Cardiac muscle cell (in vitro differentiated cells and primary cell): ENCODE measurements around the gene TMEM170A. TPM values are rescaled to one million over a fixed set of nuclear protein-coding genes. Genes with fewer than 3 reads are reported as not detected.
"Not testable (repeated sequence)": the region's sequence is repeated elsewhere in the genome, so short reads cannot be mapped to it uniquely, and the experiment has no call there.

Experiments used
- DNase-seq, 2 donors: peaks; one replicate each; pipeline versions ENCODE4 v3.0.0 to v3.0.0-alpha.2; 2010 to 2017; ENCODE audit warnings: low read depth in 1 of 2, low spot score in 1 of 2
- H3K27ac ChIP-seq: fragments of 200-600 bp; sonication (generic); 2 replicates; pipeline ENCODE4 v1.5.1; 2016
- H3K27me3 ChIP-seq: fragments of 200-600 bp; sonication (generic); 2 replicates; pipeline ENCODE4 v1.6.0; 2016; ENCODE audit warnings: control low read depth
- H3K36me3 ChIP-seq: fragments of 200-600 bp; sonication (generic); 2 replicates; pipeline ENCODE4 v1.5.1; 2016; ENCODE audit warnings: control low read depth
- H3K4me1 ChIP-seq: fragments of 200-600 bp; sonication (generic); 2 replicates; pipeline ENCODE4 v1.8.1; 2017; ENCODE audit warnings: low read depth, mild to moderate bottlenecking, mixed run types
- H3K4me3 ChIP-seq: fragments of 200-600 bp; sonication (generic); 2 replicates; pipeline ENCODE4 v1.5.1; 2016; ENCODE audit warnings: mild to moderate bottlenecking
- H3K9me3 ChIP-seq: fragments of 200-600 bp; sonication (generic); 2 replicates; pipeline ENCODE4 v1.5.1; 2017; ENCODE audit warnings: low read depth, mild to moderate bottlenecking, control low read depth
- polyA plus RNA-seq: library from polyadenylated mRNA; unstranded; fragments of >200 nt; fragmentation: Nextera tagmentation; extraction: Ambion mirVana; gene quantifications from 2 replicates; pipeline ENCODE4 v1.2.1, GENCODE V29; 2016
- total RNA-seq: library from RNA; depleted of rRNA; stranded (reverse); fragments of >200 nt; gene quantifications from 2 replicates; pipeline ENCODE4 v1.2.3, GENCODE V29; 2016
- TF ChIP-seq, protein P1 (sequence below): IDR thresholded peaks from 2 replicates; pipeline ENCODE4 v1.5.1; 2012; ENCODE audit warnings: low read depth, mild to moderate bottlenecking, low read length

The TMEM170A gene
- total and polyA plus RNA-seq, 2 experiments from 2014 or later: 22.7 to 29.0 TPM

DNA sequence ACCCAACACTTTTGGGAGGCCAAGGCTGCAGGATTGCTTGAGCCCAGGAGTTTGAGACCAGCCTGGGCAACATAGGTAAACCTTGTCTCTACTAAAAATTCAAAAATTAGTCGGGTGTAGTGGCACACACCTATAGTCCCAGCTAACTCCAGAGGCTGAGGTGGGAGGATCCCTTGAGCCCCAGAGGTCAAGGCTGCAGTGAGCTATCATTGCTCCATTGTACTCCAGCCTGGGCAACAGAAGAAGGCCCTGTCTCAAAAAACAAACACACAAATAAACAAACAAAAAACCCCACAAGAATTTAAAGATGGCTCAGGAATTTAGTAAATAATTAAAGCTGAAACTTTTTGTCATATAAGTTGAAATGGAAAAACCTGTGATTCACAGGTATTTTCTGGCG is 2.3 kb upstream of the TMEM170A start:
- Histone ChIP-seq H3K4me1 (peaks cover 4% of the 10 kb centered on the region), H3K9me3 (no peaks in the 10 kb centered on the region), H3K36me3 (no peaks in the 10 kb centered on the region), H3K27ac (no peak overlapping the region), H3K4me3 (no peak overlapping the region), H3K27me3 (no peaks in the 10 kb centered on the region)
- no peak for DNase-seq
- TF ChIP-seq, protein P1, sequence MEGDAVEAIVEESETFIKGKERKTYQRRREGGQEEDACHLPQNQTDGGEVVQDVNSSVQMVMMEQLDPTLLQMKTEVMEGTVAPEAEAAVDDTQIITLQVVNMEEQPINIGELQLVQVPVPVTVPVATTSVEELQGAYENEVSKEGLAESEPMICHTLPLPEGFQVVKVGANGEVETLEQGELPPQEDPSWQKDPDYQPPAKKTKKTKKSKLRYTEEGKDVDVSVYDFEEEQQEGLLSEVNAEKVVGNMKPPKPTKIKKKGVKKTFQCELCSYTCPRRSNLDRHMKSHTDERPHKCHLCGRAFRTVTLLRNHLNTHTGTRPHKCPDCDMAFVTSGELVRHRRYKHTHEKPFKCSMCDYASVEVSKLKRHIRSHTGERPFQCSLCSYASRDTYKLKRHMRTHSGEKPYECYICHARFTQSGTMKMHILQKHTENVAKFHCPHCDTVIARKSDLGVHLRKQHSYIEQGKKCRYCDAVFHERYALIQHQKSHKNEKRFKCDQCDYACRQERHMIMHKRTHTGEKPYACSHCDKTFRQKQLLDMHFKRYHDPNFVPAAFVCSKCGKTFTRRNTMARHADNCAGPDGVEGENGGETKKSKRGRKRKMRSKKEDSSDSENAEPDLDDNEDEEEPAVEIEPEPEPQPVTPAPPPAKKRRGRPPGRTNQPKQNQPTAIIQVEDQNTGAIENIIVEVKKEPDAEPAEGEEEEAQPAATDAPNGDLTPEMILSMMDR: no peak

DNA sequence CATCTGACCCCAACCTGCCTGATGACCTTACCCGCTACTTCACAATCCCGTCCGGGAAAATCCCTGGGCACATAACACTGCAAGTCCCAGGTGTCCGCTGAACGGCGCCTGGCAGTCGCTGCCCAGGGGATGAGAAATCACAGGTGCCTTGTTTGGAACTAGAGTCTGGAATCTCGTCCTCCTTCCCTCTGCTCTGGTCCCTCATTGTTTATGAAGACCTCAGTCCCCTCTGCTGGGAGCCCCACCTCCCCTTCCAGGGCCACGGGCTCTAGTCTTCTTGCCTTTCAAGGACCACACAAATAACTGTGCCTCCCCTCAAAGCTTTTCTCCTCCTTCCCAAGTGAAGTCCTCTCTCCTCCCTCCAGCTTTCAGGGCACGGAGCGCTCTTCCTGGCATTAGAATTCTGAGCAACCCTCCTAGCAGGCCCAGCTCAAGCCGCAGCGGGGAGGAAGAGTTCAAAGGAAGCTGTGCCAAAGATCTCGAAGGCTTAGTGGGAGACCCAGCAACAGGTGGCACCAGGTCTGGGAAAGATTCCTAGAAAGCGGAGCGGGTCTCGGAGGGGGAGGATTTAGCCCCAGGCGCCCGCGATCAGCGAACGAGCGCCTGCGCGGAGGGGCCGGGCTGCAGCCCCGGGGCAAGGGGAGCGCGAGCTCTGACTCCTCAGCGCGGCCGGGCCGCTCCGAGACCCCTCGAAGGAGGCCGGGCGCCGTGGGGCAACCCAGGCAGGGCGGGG is 934 bp downstream of the TMEM170A start:
- DNase-seq: peak; percentile 24 to 54
- not testable (repeated sequence) for H3K36me3 ChIP-seq, H3K27me3 ChIP-seq, H3K9me3 ChIP-seq, H3K4me1 ChIP-seq
- peak overlapping the region; percentile 88 for H3K27ac ChIP-seq
- H3K4me3 ChIP-seq: peak overlapping the region; percentile 91

DNA sequence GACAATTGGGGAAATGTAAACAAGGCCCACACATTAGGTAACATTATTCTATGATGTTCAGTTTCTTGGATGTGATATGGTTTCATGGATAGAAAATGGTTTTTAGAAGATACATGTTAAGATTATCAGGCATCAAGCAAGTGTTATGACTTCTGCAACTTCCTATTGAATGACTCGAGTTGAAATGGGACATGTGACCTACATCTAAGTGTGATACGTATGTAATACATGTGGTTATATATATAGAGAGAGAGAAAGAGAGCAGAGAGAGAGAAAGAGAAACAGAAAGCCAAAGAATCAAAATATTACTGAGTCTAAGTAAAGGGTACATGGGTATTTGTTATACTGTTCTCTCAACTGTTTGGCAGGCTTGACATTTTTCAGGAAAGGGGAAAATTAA is 1.7 kb downstream of the TMEM170A start:
- H3K36me3 ChIP-seq: no peaks in the 10 kb centered on the region
- H3K4me3 ChIP-seq: peak overlapping the region; percentile 91
- TF ChIP-seq, protein P1: no peak
- H3K4me1 ChIP-seq: peaks cover 4% of the 10 kb centered on the region
- H3K9me3 ChIP-seq: no peaks in the 10 kb centered on the region
- peak overlapping the region; percentile 88 for H3K27ac ChIP-seq
- DNase-seq: no peak
- no peaks in the 10 kb centered on the region for H3K27me3 ChIP-seq

DNA sequence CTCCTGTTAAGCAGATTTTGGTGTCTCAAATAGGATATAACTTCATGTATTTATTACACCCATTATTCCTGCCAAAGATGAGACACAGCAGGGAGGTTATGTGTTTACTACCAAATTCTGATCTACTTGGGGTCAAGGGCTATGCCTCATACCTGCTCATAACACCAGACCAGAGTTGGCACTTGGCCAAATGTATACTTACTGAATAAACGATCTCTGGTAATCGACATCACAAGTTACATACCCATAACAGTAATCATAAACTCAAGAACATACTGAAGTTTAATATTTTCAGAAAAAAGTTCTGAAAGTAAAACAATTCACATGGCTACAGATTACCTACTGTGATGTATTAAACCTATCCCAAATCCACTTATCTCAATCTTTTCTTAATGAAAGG is 2.9 kb downstream of the TMEM170A start:
- Histone ChIP-seq H3K4me3 (no peak overlapping the region), H3K27me3 (no peaks in the 10 kb centered on the region), H3K9me3 (no peaks in the 10 kb centered on the region), H3K27ac (no peak overlapping the region), H3K4me1 (peaks cover 4% of the 10 kb centered on the region), H3K36me3 (no peaks in the 10 kb centered on the region)
- TF ChIP-seq, protein P1: no peak
- no peak for DNase-seq

DNA sequence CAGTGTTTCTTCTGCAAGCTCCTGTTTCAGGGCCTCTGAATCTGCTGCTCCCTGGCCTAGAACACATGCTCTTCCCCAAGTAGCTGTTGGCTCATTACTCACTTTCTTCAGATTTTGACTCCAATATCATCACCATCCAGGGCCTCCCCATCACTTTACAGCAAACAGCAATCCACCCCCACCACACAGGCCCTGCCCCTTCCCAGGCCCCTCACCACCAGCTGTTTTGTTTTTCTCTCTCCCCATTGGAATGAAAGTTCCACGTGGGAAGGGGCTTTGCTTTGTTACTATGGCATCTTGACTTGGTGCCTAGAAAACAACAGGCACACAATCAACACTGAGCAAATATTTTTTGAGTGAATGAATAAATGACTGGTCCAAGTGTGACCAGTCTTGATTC is 4.0 kb downstream of the TMEM170A start:
- Histone ChIP-seq H3K27ac (no peak overlapping the region), H3K9me3 (no peaks in the 10 kb centered on the region), H3K27me3 (no peaks in the 10 kb centered on the region), H3K4me3 (no peak overlapping the region), H3K36me3 (no peaks in the 10 kb centered on the region), H3K4me1 (peaks cover 11% of the 10 kb centered on the region)
- TF ChIP-seq, protein P1: no peak
- DNase-seq: peak in 1 of 2 donors; percentile 9

DNA sequence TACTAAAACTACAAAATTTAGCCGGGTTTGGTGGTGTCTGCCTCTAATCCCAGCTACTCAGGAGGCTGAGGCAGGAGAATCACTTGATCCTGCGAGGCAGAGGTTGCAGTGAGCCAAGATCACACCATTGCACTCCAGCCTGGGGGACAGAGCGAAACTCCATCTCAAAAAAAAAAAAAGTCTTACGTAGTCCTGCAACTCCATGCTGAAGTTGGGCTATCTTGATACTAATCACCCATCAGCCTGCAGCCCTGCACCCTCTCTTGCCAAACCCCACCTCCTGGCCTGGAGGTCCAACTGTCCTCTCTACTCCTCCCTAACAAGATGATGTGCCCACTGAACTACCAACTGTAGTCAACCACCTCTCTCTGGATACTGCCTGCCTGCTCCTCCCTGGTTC is 4.8 kb downstream of the TMEM170A start:
- H3K36me3 ChIP-seq: no peaks in the 10 kb centered on the region
- no peak for DNase-seq
- peaks cover 11% of the 10 kb centered on the region for H3K4me1 ChIP-seq
- no peaks in the 10 kb centered on the region for H3K9me3 ChIP-seq
- no peak overlapping the region for H3K27ac ChIP-seq
- no peak overlapping the region for H3K4me3 ChIP-seq
- TF ChIP-seq, protein P1: no peak
- H3K27me3 ChIP-seq: no peaks in the 10 kb centered on the region
